HEK293 (cell line): ENCODE measurements around the gene RHOB.
A peak's percentile ranks its signal among the peaks of the same experiment; 100 is the strongest.

Experiments
- CTCF ChIA-PET: fragments of 350-600 bp; formaldehyde crosslinking; extraction: SDS; loops from one replicate; lab custom pipeline; 2021; ENCODE audit warnings: antibody characterized with exemption; lab: Yijun Ruan, JAX
- POLR2A ChIA-PET: fragments of 300-600 bp; formaldehyde crosslinking; extraction: SDS; loops from one replicate; lab custom pipeline; 2020; ENCODE audit warnings: antibody characterized with exemption, inconsistent platforms; lab: Yijun Ruan, JAX
- H3K27ac ChIP-seq: fragments of 200-500 bp; sonication (Bioruptor generic); 2 replicates; pipeline ENCODE4 v1.5.1; 2014; ENCODE audit warnings: low read depth, low read length, control low read depth, inconsistent platforms; ENCODE audit errors: extremely low read depth
- H3K36me3 ChIP-seq, 2 experiments: fragments of 200-500 bp in 1 of 2; sonication (Bioruptor generic) in 1 of 2; 1 replicate in 1 of 2; 2 replicates in 1 of 2; pipeline ENCODE4 v1.5.1; 2014 to 2017; ENCODE audit warnings: inconsistent platforms in 2 of 2, low read length in 2 of 2; ENCODE audit not compliant: control insufficient read depth in 2 of 2, insufficient read depth in 1 of 2
- H3K4me1 ChIP-seq: fragments of 200-500 bp; sonication (Bioruptor generic); 2 replicates; pipeline ENCODE4 v1.5.1; 2014; ENCODE audit warnings: mild to moderate bottlenecking, low read length, inconsistent platforms; ENCODE audit not compliant: control insufficient read depth, insufficient read depth
- H3K4me3 ChIP-seq: 2 replicates; pipeline ENCODE4 v1.5.1; 2011; ENCODE audit warnings: low read depth, mild to moderate bottlenecking, control low read depth, low read length, moderate library complexity
- H3K9me3 ChIP-seq: fragments of 200-500 bp; sonication (Bioruptor generic); 2 replicates; pipeline ENCODE4 v1.5.1; 2014; ENCODE audit warnings: low read depth, low read length, inconsistent platforms; ENCODE audit not compliant: control insufficient read depth, insufficient read depth
- GLI4 ChIP-seq: fragments of 450-650 bp; formaldehyde crosslinking; IDR thresholded peaks from 2 replicates; pipeline ENCODE4 v1.5.1; 2016; ENCODE audit warnings: missing biosample characterization, missing genetic modification characterization
- GLIS1 ChIP-seq: fragments of 450-650 bp; formaldehyde crosslinking; IDR thresholded peaks from 2 replicates; pipeline ENCODE4 v1.5.1; 2016; ENCODE audit warnings: missing biosample characterization, missing genetic modification characterization
- OVOL3 ChIP-seq: fragments of 450-650 bp; formaldehyde crosslinking; IDR thresholded peaks from 2 replicates; pipeline ENCODE4 v1.5.1; 2016; ENCODE audit warnings: missing biosample characterization, missing genetic modification characterization
- SALL2 ChIP-seq: fragments of 450-650 bp; formaldehyde crosslinking; IDR thresholded peaks from 2 replicates; pipeline ENCODE4 v1.5.0; 2017; ENCODE audit warnings: missing biosample characterization, mild to moderate bottlenecking, missing genetic modification characterization, borderline replicate concordance
- SP3 ChIP-seq: fragments of 450-650 bp; formaldehyde crosslinking; IDR thresholded peaks from 2 replicates; pipeline ENCODE4 v1.5.1; 2016; ENCODE audit warnings: missing biosample characterization, missing genetic modification characterization
- YY1 ChIP-seq: fragments of 450-650 bp; formaldehyde crosslinking; IDR thresholded peaks from 2 replicates; pipeline ENCODE4 v1.5.1; 2018; ENCODE audit warnings: missing biosample characterization, missing genetic modification characterization
- ZIC2 ChIP-seq: fragments of 450-650 bp; formaldehyde crosslinking; IDR thresholded peaks from 2 replicates; pipeline ENCODE4 v1.5.1; 2016; ENCODE audit warnings: missing biosample characterization, missing genetic modification characterization
- ZNF416 ChIP-seq: fragments of 450-650 bp; formaldehyde crosslinking; IDR thresholded peaks from 2 replicates; pipeline ENCODE4 v1.5.1; 2016; ENCODE audit warnings: missing biosample characterization, missing genetic modification characterization
- ZNF560 ChIP-seq: fragments of 450-650 bp; formaldehyde crosslinking; IDR thresholded peaks from 2 replicates; pipeline ENCODE4 v1.5.1; 2017; ENCODE audit warnings: missing biosample characterization, missing genetic modification characterization, borderline replicate concordance
- ZNF654 ChIP-seq: fragments of 450-650 bp; formaldehyde crosslinking; IDR thresholded peaks from 2 replicates; pipeline ENCODE4 v1.5.1; 2016; ENCODE audit warnings: low read depth, missing biosample characterization, missing genetic modification characterization
- ZXDB ChIP-seq: fragments of 450-650 bp; formaldehyde crosslinking; IDR thresholded peaks from 2 replicates; pipeline ENCODE4 v1.5.1; 2016; ENCODE audit warnings: missing biosample characterization, missing genetic modification characterization
- TF ChIP-seq, protein P1 (sequence below): fragments of 450-650 bp; formaldehyde crosslinking; IDR thresholded peaks from 2 replicates; pipeline ENCODE4 v1.5.1; 2016; ENCODE audit warnings: missing biosample characterization, missing genetic modification characterization
- TF ChIP-seq, protein P2 (sequence below): fragments of 450-650 bp; formaldehyde crosslinking; IDR thresholded peaks from 2 replicates; pipeline ENCODE4 v1.5.1; 2016; ENCODE audit warnings: missing biosample characterization, missing genetic modification characterization
- TF ChIP-seq, protein P3 (sequence below): fragments of 450-650 bp; formaldehyde crosslinking; IDR thresholded peaks from 2 replicates; pipeline ENCODE4 v1.5.1; 2016; ENCODE audit warnings: missing biosample characterization, missing genetic modification characterization
- TF ChIP-seq, protein P4 (sequence below): fragments of 450-650 bp; formaldehyde crosslinking; IDR thresholded peaks from 2 replicates; pipeline ENCODE4 v1.5.1; 2017; ENCODE audit warnings: missing biosample characterization, missing genetic modification characterization

RHOB gene

DNA sequence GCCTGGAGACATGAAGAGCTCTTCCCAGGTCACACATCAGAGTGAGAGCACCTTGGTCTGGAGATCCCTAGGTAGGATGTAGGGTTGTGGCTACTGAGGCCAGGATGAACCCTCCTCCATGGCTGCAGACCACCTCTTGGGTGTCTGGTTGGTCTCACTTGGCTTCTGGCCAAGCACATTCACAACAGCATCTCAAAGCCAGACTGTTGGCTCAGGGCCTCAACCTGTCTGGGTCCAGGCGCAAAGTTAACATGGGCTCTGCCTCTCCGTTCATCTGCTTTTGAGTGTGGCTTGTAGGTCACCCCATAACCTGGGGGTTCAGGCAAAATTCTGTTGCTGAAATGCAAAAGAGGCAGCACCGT lies 40.1 kb downstream of the RHOB start:
- Histone ChIP-seq H3K36me3 (no peaks in the 10 kb centered on the region), H3K4me3 (no peak overlapping the region), H3K9me3 (no peaks in the 10 kb centered on the region), H3K4me1 (no peaks in the 10 kb centered on the region), H3K27ac (no peak overlapping the region)
- POLR2A ChIA-PET, result interaction anchor here (1.6 to 3.3 kb wide), 2 partner anchors 36 to 40 kb away, joined by 4 to 29 read pairs; partner anchors contain the start of gene RHOB
- CTCF ChIA-PET, result no interaction called here
- TF ChIP-seq, protein P1, sequence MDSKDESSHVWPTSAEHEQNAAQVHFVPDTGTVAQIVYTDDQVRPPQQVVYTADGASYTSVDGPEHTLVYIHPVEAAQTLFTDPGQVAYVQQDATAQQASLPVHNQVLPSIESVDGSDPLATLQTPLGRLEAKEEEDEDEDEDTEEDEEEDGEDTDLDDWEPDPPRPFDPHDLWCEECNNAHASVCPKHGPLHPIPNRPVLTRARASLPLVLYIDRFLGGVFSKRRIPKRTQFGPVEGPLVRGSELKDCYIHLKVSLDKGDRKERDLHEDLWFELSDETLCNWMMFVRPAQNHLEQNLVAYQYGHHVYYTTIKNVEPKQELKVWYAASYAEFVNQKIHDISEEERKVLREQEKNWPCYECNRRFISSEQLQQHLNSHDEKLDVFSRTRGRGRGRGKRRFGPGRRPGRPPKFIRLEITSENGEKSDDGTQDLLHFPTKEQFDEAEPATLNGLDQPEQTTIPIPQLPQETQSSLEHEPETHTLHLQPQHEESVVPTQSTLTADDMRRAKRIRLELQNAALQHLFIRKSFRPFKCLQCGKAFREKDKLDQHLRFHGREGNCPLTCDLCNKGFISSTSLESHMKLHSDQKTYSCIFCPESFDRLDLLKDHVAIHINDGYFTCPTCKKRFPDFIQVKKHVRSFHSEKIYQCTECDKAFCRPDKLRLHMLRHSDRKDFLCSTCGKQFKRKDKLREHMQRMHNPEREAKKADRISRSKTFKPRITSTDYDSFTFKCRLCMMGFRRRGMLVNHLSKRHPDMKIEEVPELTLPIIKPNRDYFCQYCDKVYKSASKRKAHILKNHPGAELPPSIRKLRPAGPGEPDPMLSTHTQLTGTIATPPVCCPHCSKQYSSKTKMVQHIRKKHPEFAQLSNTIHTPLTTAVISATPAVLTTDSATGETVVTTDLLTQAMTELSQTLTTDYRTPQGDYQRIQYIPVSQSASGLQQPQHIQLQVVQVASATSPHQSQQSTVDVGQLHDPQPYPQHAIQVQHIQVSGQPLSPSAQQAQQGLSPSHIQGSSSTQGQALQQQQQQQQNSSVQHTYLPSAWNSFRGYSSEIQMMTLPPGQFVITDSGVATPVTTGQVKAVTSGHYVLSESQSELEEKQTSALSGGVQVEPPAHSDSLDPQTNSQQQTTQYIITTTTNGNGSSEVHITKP (tag by site-specific recombination), result no peak
- TF ChIP-seq ZNF560 (tag by site-specific recombination) (no peak), YY1 (tag by site-specific recombination) (no peak), ZNF654 (tag by site-specific recombination) (no peak), GLI4 (tag by site-specific recombination) (no peak), GLIS1 (tag by site-specific recombination) (no peak), ZXDB (no peak)

DNA sequence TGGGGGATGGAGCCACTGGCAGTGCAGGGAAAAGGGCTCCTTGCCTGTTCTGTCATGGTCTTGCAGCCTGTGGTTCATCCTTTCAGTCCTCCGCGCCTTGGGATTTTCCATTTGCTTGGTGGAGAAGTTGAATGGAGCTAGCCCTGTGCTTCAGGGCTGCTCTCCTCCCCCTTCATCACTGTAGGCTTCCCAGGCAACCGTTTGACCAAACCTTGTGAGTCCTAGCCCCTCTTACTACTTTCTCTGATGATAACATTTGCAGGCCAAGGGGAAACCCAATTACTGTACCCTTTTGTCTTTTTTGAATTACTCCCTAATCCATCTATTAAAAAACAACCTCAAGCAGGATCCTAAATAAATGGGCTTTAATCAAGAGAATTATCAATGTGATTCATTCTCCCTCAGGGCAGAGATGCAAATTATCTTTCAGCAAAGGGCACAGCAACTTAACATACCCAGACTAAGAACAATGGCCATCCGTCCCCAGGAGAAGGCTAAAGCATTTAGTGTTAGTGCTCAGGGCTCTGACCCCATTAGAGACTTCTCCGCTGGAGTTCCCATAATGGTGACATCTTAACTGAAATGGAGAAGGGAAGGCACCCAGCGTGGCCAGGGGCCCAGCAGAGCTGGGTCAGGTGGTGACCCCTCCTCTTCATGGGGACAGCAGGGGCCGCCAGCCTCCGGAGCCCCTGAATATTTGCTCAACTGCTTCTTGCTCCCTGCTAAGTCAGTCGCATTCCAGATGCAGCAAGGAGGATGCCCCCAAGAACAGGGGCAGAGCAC lies 40.7 kb downstream of the RHOB start:
- ChIA-PET CTCF (no interaction called here), POLR2A (interaction anchor here (1.4 to 1.6 kb wide), 2 partner anchors 35 to 36 kb away, joined by 3 to 4 read pairs; no protein-coding TSS in a partner anchor)
- H3K4me3 ChIP-seq, result no peak overlapping the region
- H3K27ac ChIP-seq, result no peak overlapping the region
- H3K36me3 ChIP-seq, result no peaks in the 10 kb centered on the region
- no peaks in the 10 kb centered on the region for H3K4me1 ChIP-seq
- TF ChIP-seq, protein P2, sequence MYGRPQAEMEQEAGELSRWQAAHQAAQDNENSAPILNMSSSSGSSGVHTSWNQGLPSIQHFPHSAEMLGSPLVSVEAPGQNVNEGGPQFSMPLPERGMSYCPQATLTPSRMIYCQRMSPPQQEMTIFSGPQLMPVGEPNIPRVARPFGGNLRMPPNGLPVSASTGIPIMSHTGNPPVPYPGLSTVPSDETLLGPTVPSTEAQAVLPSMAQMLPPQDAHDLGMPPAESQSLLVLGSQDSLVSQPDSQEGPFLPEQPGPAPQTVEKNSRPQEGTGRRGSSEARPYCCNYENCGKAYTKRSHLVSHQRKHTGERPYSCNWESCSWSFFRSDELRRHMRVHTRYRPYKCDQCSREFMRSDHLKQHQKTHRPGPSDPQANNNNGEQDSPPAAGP (tag by site-specific recombination), result no peak
- TF ChIP-seq ZNF416 (tag by site-specific recombination), result no peak
- no peak for TF ChIP-seq SALL2
- TF ChIP-seq OVOL3 (tag by site-specific recombination), result no peak
- no peak for TF ChIP-seq SP3 (tag by site-specific recombination)
- TF ChIP-seq, protein P3, sequence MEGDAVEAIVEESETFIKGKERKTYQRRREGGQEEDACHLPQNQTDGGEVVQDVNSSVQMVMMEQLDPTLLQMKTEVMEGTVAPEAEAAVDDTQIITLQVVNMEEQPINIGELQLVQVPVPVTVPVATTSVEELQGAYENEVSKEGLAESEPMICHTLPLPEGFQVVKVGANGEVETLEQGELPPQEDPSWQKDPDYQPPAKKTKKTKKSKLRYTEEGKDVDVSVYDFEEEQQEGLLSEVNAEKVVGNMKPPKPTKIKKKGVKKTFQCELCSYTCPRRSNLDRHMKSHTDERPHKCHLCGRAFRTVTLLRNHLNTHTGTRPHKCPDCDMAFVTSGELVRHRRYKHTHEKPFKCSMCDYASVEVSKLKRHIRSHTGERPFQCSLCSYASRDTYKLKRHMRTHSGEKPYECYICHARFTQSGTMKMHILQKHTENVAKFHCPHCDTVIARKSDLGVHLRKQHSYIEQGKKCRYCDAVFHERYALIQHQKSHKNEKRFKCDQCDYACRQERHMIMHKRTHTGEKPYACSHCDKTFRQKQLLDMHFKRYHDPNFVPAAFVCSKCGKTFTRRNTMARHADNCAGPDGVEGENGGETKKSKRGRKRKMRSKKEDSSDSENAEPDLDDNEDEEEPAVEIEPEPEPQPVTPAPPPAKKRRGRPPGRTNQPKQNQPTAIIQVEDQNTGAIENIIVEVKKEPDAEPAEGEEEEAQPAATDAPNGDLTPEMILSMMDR (tag by site-specific recombination), result no peak
- TF ChIP-seq, protein P4, sequence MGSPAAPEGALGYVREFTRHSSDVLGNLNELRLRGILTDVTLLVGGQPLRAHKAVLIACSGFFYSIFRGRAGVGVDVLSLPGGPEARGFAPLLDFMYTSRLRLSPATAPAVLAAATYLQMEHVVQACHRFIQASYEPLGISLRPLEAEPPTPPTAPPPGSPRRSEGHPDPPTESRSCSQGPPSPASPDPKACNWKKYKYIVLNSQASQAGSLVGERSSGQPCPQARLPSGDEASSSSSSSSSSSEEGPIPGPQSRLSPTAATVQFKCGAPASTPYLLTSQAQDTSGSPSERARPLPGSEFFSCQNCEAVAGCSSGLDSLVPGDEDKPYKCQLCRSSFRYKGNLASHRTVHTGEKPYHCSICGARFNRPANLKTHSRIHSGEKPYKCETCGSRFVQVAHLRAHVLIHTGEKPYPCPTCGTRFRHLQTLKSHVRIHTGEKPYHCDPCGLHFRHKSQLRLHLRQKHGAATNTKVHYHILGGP (tag by site-specific recombination), result no peak
- TF ChIP-seq ZIC2 (tag by site-specific recombination), result peak; percentile 34
- no peaks in the 10 kb centered on the region for H3K9me3 ChIP-seq
